ENCODE results near the gene ZNF687.
A peak's percentile ranks its signal among the peaks of the same experiment; 100 is the strongest.

The ZNF687 gene

GRCh38 chr1:151336556-151336955 lies 54.5 kb downstream of the ZNF687 start:
- Histone ChIP-seq H3K79me2 (ENCODE audit: low read length) (no peaks in the 10 kb centered on the region), H3K9me3 (ENCODE audit: insufficient read depth, low read length) (no peaks in the 10 kb centered on the region), H3K4me1 (ENCODE audit: low read length) (peaks cover under 1% of the 10 kb centered on the region; the same call in 1 of the 2 replicates), H3K4me2 (ENCODE audit: low read length) (no peak overlapping the region), H3K27ac (ENCODE audit: low read length) (no peak overlapping the region), H4K20me1 (ENCODE audit: insufficient read depth, low read length) (no peaks in the 10 kb centered on the region), H3K27me3 (ENCODE audit: low read depth, low read length) (no peaks in the 10 kb centered on the region), H3K9ac (ENCODE audit: low read length) (no peak overlapping the region), H3K36me3 (replicated peaks; ENCODE audit: low read depth, low read length) (peaks cover 19% of the 10 kb centered on the region), H2AFZ (ENCODE audit: low read depth, low read length) (no peak overlapping the region), H3K4me3 (ENCODE audit: low read length) (no peak overlapping the region)
- no peak for TF ChIP-seq CTCF (IDR thresholded peaks at IDR 0.05; ENCODE audit: low read depth, low read length)
- no peak for TF ChIP-seq EZH2phosphoT487 (IDR thresholded peaks at IDR 0.05; ENCODE audit: low read depth)

- Histone ChIP-seq H3K9me3 (ENCODE audit: insufficient read depth, low read length) (no peaks in the 10 kb centered on the region), H3K27ac (ENCODE audit: low read length) (peak overlapping the region; percentile 52), H4K20me1 (ENCODE audit: insufficient read depth, low read length) (no peaks in the 10 kb centered on the region), H3K4me2 (ENCODE audit: low read length) (peak overlapping the region; percentile 21), H2AFZ (ENCODE audit: low read depth, low read length) (no peak overlapping the region), H3K9ac (ENCODE audit: low read length) (no peak overlapping the region), H3K79me2 (ENCODE audit: low read length) (peaks cover 24% of the 10 kb centered on the region), H3K4me3 (ENCODE audit: low read length) (no peak overlapping the region), H3K27me3 (ENCODE audit: low read depth, low read length) (no peaks in the 10 kb centered on the region), H3K4me1 (ENCODE audit: low read length) (peaks cover 17% of the 10 kb centered on the region), H3K36me3 (replicated peaks; ENCODE audit: low read depth, low read length) (peaks cover 61% of the 10 kb centered on the region)
- no peak for TF ChIP-seq EZH2phosphoT487 (IDR thresholded peaks at IDR 0.05; ENCODE audit: low read depth)
- peak; percentile 92 for TF ChIP-seq CTCF (IDR thresholded peaks at IDR 0.05; ENCODE audit: low read depth, low read length)
These were observed 59.0 kb downstream of the ZNF687 start for GRCh38 chr1:151340870-151341754.

Measured in OCI-LY3 (cell line).